Measurements from ENCODE around the gene BTG3. TPM values are rescaled to one million over a fixed set of nuclear protein-coding genes. Genes with fewer than 3 reads are reported as not detected.

BTG3 gene
- polyA plus RNA-seq, 1 donor from 2014 or later, result 38.5 TPM

DNA sequence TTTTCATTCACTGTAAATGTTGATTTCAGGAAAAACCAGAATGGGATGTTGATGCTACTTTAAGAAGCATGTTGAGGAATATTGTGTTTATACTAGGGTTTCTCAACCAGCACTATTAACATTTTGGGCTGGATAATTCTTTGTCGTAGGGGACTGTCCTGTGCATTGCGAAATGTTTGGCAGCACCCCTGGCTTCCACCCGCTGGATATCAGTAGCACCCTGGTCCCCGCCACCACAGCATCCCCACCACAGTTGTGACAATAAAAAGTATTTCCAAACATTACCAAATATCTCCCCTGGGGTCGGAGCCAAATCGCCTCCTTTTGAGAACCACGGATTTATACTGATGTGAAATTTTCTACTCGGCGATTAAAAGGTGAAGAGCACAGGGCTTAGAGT lies 41.9 kb downstream of the BTG3 start:
- Histone ChIP-seq H3K4me2 (ENCODE audit: low read length) (no peak overlapping the region), H4K20me1 (ENCODE audit: insufficient read depth) (no peaks in the 10 kb centered on the region), H3F3A (ENCODE audit: insufficient read depth, low read length, poor library complexity, severe bottlenecking) (no peaks in the 10 kb centered on the region), H3K27me3 (ENCODE audit: insufficient read depth, low read depth, low read length) (no peaks in the 10 kb centered on the region), H3K4me3 (ENCODE audit: low read length) (no peak overlapping the region), H3K79me2 (replicated peaks; ENCODE audit: insufficient read depth, low read length) (no peaks in the 10 kb centered on the region), H3K9me3 (ENCODE audit: low read length) (no peaks in the 10 kb centered on the region), H3K9ac (ENCODE audit: low read length) (no peak overlapping the region), H2AFZ (ENCODE audit: low read depth, low read length) (no peak overlapping the region), H3K9me2 (ENCODE audit: insufficient read depth, low read length) (no peaks in the 10 kb centered on the region), H3K27ac (ENCODE audit: low read length) (no peak overlapping the region), H3K36me3 (ENCODE audit: insufficient read depth, low read length) (no peaks in the 10 kb centered on the region)
- TF ChIP-seq CTCF (IDR thresholded peaks at IDR 0.05; ENCODE audit: poor library complexity, severe bottlenecking) (no peak), RAD21 (conservative IDR thresholded peaks at IDR 0.05) (no peak), SMC3 (conservative IDR thresholded peaks at IDR 0.05; ENCODE audit: poor library complexity) (no peak), MXI1 (conservative IDR thresholded peaks at IDR 0.05; ENCODE audit: poor library complexity, severe bottlenecking) (no peak), EP300 (conservative IDR thresholded peaks at IDR 0.05; ENCODE audit: poor library complexity, severe bottlenecking) (no peak), TAF1 (IDR thresholded peaks at IDR 0.05; ENCODE audit: low read depth) (no peak), EZH2 (IDR thresholded peaks at IDR 0.05; ENCODE audit: borderline replicate concordance, insufficient read depth, low read length, poor library complexity, severe bottlenecking) (no peak), POLR2AphosphoS5 (IDR thresholded peaks at IDR 0.05) (no peak)
- TF ChIP-seq, protein P1, sequence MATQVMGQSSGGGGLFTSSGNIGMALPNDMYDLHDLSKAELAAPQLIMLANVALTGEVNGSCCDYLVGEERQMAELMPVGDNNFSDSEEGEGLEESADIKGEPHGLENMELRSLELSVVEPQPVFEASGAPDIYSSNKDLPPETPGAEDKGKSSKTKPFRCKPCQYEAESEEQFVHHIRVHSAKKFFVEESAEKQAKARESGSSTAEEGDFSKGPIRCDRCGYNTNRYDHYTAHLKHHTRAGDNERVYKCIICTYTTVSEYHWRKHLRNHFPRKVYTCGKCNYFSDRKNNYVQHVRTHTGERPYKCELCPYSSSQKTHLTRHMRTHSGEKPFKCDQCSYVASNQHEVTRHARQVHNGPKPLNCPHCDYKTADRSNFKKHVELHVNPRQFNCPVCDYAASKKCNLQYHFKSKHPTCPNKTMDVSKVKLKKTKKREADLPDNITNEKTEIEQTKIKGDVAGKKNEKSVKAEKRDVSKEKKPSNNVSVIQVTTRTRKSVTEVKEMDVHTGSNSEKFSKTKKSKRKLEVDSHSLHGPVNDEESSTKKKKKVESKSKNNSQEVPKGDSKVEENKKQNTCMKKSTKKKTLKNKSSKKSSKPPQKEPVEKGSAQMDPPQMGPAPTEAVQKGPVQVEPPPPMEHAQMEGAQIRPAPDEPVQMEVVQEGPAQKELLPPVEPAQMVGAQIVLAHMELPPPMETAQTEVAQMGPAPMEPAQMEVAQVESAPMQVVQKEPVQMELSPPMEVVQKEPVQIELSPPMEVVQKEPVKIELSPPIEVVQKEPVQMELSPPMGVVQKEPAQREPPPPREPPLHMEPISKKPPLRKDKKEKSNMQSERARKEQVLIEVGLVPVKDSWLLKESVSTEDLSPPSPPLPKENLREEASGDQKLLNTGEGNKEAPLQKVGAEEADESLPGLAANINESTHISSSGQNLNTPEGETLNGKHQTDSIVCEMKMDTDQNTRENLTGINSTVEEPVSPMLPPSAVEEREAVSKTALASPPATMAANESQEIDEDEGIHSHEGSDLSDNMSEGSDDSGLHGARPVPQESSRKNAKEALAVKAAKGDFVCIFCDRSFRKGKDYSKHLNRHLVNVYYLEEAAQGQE (IDR thresholded peaks at IDR 0.05; ENCODE audit: borderline replicate concordance), result no peak

- Histone ChIP-seq H4K20me1 (ENCODE audit: insufficient read depth) (no peaks in the 10 kb centered on the region), H3K4me2 (ENCODE audit: low read length) (no peak overlapping the region), H3K27me3 (ENCODE audit: insufficient read depth, low read depth, low read length) (no peaks in the 10 kb centered on the region), H3K9me2 (ENCODE audit: insufficient read depth, low read length) (no peaks in the 10 kb centered on the region), H3K4me3 (ENCODE audit: low read length) (no peak overlapping the region), H3K9me3 (ENCODE audit: low read length) (no peaks in the 10 kb centered on the region), H2AFZ (ENCODE audit: low read depth, low read length) (no peak overlapping the region), H3K79me2 (replicated peaks; ENCODE audit: insufficient read depth, low read length) (peaks cover 17% of the 10 kb centered on the region), H3F3A (ENCODE audit: insufficient read depth, low read length, poor library complexity, severe bottlenecking) (no peaks in the 10 kb centered on the region), H3K9ac (ENCODE audit: low read length) (no peak overlapping the region), H3K36me3 (ENCODE audit: insufficient read depth, low read length) (peaks cover 6% of the 10 kb centered on the region), H3K27ac (ENCODE audit: low read length) (no peak overlapping the region)
- TF ChIP-seq POLR2AphosphoS5 (IDR thresholded peaks at IDR 0.05), result no peak
- TF ChIP-seq MXI1 (conservative IDR thresholded peaks at IDR 0.05; ENCODE audit: poor library complexity, severe bottlenecking), result no peak
- TF ChIP-seq RAD21 (conservative IDR thresholded peaks at IDR 0.05), result no peak
- TF ChIP-seq, protein P1 (IDR thresholded peaks at IDR 0.05; ENCODE audit: borderline replicate concordance), result no peak
- no peak for TF ChIP-seq SMC3 (conservative IDR thresholded peaks at IDR 0.05; ENCODE audit: poor library complexity)
- no peak for TF ChIP-seq EP300 (conservative IDR thresholded peaks at IDR 0.05; ENCODE audit: poor library complexity, severe bottlenecking)
- no peak for TF ChIP-seq TAF1 (IDR thresholded peaks at IDR 0.05; ENCODE audit: low read depth)
- no peak for TF ChIP-seq EZH2 (IDR thresholded peaks at IDR 0.05; ENCODE audit: borderline replicate concordance, insufficient read depth, low read length, poor library complexity, severe bottlenecking)
- no peak for TF ChIP-seq CTCF (IDR thresholded peaks at IDR 0.05; ENCODE audit: poor library complexity, severe bottlenecking)
Measured at GRCh38 chr21:17560377-17561025, 52.2 kb downstream of the BTG3 start.

Data from neural cell (in vitro differentiated cells).